Left lobe of liver (tissue), 2 donors: ENCODE measurements around the gene SAG. TPM values are rescaled to one million over a fixed set of nuclear protein-coding genes. Genes with fewer than 3 reads are reported as not detected.

Experiments
- ATAC-seq: fragments of 200-7000 bp; cut with Tn5 transposase; one replicate; pipeline ENCODE4 v1.9.1; 2020; ENCODE audit warnings: mild to moderate bottlenecking, moderate library complexity
- DNase-seq: peaks from one replicate; pipeline ENCODE4 v3.0.0-alpha.2; 2020; ENCODE audit warnings: low spot score
- total RNA-seq: library from RNA; stranded (reverse); gene quantifications from one replicate; pipeline ENCODE4 v1.2.1, GENCODE V29; 2021
- donor health status: DM: no; HTN: no; CAD: no; lungs with moderate emphysema.
- donor health status: DM: no; HTN: yes; CAD: no.

Gene SAG
- total RNA-seq, 1 donor from 2014 or later = not detected

GRCh38 chr2:233353769-233354499 lies 46.3 kb downstream of the SAG start, which contains the start of gene DGKD:
TSS of gene DGKD (plus strand) at chr2:233354494. CDS start at chr2:233354519, 25 bp downstream.
- ATAC-seq = peak; percentile 79

GRCh38 chr2:233354500-233354924 lies 46.9 kb downstream of the SAG start:
- DNase-seq = peak; percentile 65
- ATAC-seq = no peak

More at GRCh38 chr2:233353769-233354499, 46.3 kb downstream of the SAG start, which contains the start of gene DGKD:
- peak; percentile 69 for DNase-seq

- ATAC-seq (peak; percentile 19), DNase-seq (peak; percentile 60)
Measured at GRCh38 chr2:233354971-233355574, 47.5 kb downstream of the SAG start.

GRCh38 chr2:233355916-233356315 lies 48.3 kb downstream of the SAG start:
- ATAC-seq (no peak), DNase-seq (peak; percentile 39)

GRCh38 chr2:233356546-233357308 lies 49.1 kb downstream of the SAG start:
- DNase-seq (peak; percentile 44), ATAC-seq (no peak)

GRCh38 chr2:233358335-233358734 lies 50.7 kb downstream of the SAG start:
- ATAC-seq (no peak), DNase-seq (no peak)

- DNase-seq = no peak
- ATAC-seq = no peak
Measured at GRCh38 chr2:233358947-233359346, 51.3 kb downstream of the SAG start.

GRCh38 chr2:233359823-233360222 lies 52.2 kb downstream of the SAG start:
- ATAC-seq = no peak
- DNase-seq = peak; percentile 15

GRCh38 chr2:233360771-233361176 lies 53.2 kb downstream of the SAG start:
- peak; percentile 37 for DNase-seq
- no peak for ATAC-seq

GRCh38 chr2:233361297-233361696 lies 53.7 kb downstream of the SAG start:
- DNase-seq = peak; percentile 19
- no peak for ATAC-seq

GRCh38 chr2:233362742-233363141 lies 55.1 kb downstream of the SAG start:
- no peak for ATAC-seq
- DNase-seq = no peak

GRCh38 chr2:233363744-233364235 lies 56.2 kb downstream of the SAG start:
- ATAC-seq (no peak), DNase-seq (no peak)

GRCh38 chr2:233365861-233366520 lies 58.4 kb downstream of the SAG start:
- ATAC-seq = no peak
- peak; percentile 41 for DNase-seq

GRCh38 chr2:233367586-233367985 lies 60.0 kb downstream of the SAG start:
- peak; percentile 19 for DNase-seq
- ATAC-seq = no peak

- ATAC-seq (no peak), DNase-seq (peak; percentile 18)
Measured at GRCh38 chr2:233368756-233369155, 61.1 kb downstream of the SAG start.

GRCh38 chr2:233369462-233369861 lies 61.8 kb downstream of the SAG start:
- DNase-seq = no peak
- ATAC-seq = no peak

- ATAC-seq (no peak), DNase-seq (no peak)
Measured at GRCh38 chr2:233369897-233370685, 62.5 kb downstream of the SAG start.

GRCh38 chr2:233371641-233372040 lies 64.0 kb downstream of the SAG start:
- ATAC-seq (no peak), DNase-seq (no peak)

GRCh38 chr2:233372855-233373254 lies 65.2 kb downstream of the SAG start:
- ATAC-seq (no peak), DNase-seq (no peak)

GRCh38 chr2:233373316-233373715 lies 65.7 kb downstream of the SAG start:
- ATAC-seq = no peak
- no peak for DNase-seq
